ENCODE measurements around the gene CLIC4.

- TF ChIP-seq CTCF (IDR thresholded peaks at IDR 0.05; ENCODE audit: insufficient read depth, low read depth, low read length) (no peak), EZH2 (IDR thresholded peaks at IDR 0.05; ENCODE audit: insufficient read depth, low read length) (no peak)
Observed at GRCh38 chr1:24754229-24754628, 9.0 kb downstream of the CLIC4 start.

Data from astrocyte (in vitro differentiated cells and primary cell).